ENCODE measurements around the gene KCNMA1.

KCNMA1 gene

GRCh38 chr10:77049896-77050295 is 587.7 kb downstream of the KCNMA1 start:
- no peak overlapping the region for H2AFZ ChIP-seq (ENCODE audit: low read depth, low read length, severe bottlenecking)
- H4K20me1 ChIP-seq (ENCODE audit: low read depth, low read length), result no peaks in the 10 kb centered on the region
- H3K9ac ChIP-seq (ENCODE audit: low read length), result no peak overlapping the region
- H3K27me3 ChIP-seq (ENCODE audit: low read length), result no peaks in the 10 kb centered on the region
- H3K9me2 ChIP-seq (replicated peaks; ENCODE audit: insufficient read depth, low read length), result no peaks in the 10 kb centered on the region
- no peaks in the 10 kb centered on the region for H3F3A ChIP-seq (ENCODE audit: insufficient read depth)
- TF ChIP-seq CTCF (IDR thresholded peaks at IDR 0.05; ENCODE audit: insufficient read depth, low read length, poor library complexity, severe bottlenecking), result no peak
- no peak for TF ChIP-seq EZH2phosphoT487 (conservative IDR thresholded peaks at IDR 0.05; ENCODE audit: low read length)
- H3K36me3 ChIP-seq (ENCODE audit: low read length), result no peaks in the 10 kb centered on the region
- H3K4me2 ChIP-seq (ENCODE audit: low read depth, low read length, poor library complexity, severe bottlenecking), result no peak overlapping the region
- no peak overlapping the region for H3K4me3 ChIP-seq (ENCODE audit: insufficient read depth, low read length, poor library complexity, severe bottlenecking)
- H3K27ac ChIP-seq (ENCODE audit: low read depth, low read length), result no peak overlapping the region
- H3K79me2 ChIP-seq (ENCODE audit: insufficient read depth, low read length), result no peaks in the 10 kb centered on the region
- no peaks in the 10 kb centered on the region for H3K9me3 ChIP-seq (ENCODE audit: insufficient read depth, low read length)

GRCh38 chr10:77049146-77049545 is 588.5 kb downstream of the KCNMA1 start:
- Histone ChIP-seq H2AFZ (ENCODE audit: low read depth, low read length, severe bottlenecking) (no peak overlapping the region), H3K9ac (ENCODE audit: low read length) (no peak overlapping the region), H3K4me2 (ENCODE audit: low read depth, low read length, poor library complexity, severe bottlenecking) (no peak overlapping the region), H4K20me1 (ENCODE audit: low read depth, low read length) (no peaks in the 10 kb centered on the region), H3K36me3 (ENCODE audit: low read length) (no peaks in the 10 kb centered on the region), H3K9me3 (ENCODE audit: insufficient read depth, low read length) (no peaks in the 10 kb centered on the region), H3K27me3 (ENCODE audit: low read length) (no peaks in the 10 kb centered on the region), H3K79me2 (ENCODE audit: insufficient read depth, low read length) (no peaks in the 10 kb centered on the region), H3K4me3 (ENCODE audit: insufficient read depth, low read length, poor library complexity, severe bottlenecking) (no peak overlapping the region), H3K27ac (ENCODE audit: low read depth, low read length) (no peak overlapping the region), H3K9me2 (replicated peaks; ENCODE audit: insufficient read depth, low read length) (no peaks in the 10 kb centered on the region), H3F3A (ENCODE audit: insufficient read depth) (no peaks in the 10 kb centered on the region)
- no peak for TF ChIP-seq EZH2phosphoT487 (conservative IDR thresholded peaks at IDR 0.05; ENCODE audit: low read length)
- no peak for TF ChIP-seq CTCF (IDR thresholded peaks at IDR 0.05; ENCODE audit: insufficient read depth, low read length, poor library complexity, severe bottlenecking)

GRCh38 chr10:77045085-77045484 is 592.5 kb downstream of the KCNMA1 start:
- Histone ChIP-seq H3K9me3 (ENCODE audit: insufficient read depth, low read length) (no peaks in the 10 kb centered on the region), H3K9me2 (replicated peaks; ENCODE audit: insufficient read depth, low read length) (no peaks in the 10 kb centered on the region), H3K36me3 (ENCODE audit: low read length) (no peaks in the 10 kb centered on the region), H2AFZ (ENCODE audit: low read depth, low read length, severe bottlenecking) (no peak overlapping the region), H3K9ac (ENCODE audit: low read length) (no peak overlapping the region), H3K79me2 (ENCODE audit: insufficient read depth, low read length) (no peaks in the 10 kb centered on the region), H3K27ac (ENCODE audit: low read depth, low read length) (no peak overlapping the region), H3K27me3 (ENCODE audit: low read length) (no peaks in the 10 kb centered on the region), H3K4me3 (ENCODE audit: insufficient read depth, low read length, poor library complexity, severe bottlenecking) (no peak overlapping the region), H3K4me2 (ENCODE audit: low read depth, low read length, poor library complexity, severe bottlenecking) (no peak overlapping the region), H4K20me1 (ENCODE audit: low read depth, low read length) (no peaks in the 10 kb centered on the region), H3F3A (ENCODE audit: insufficient read depth) (no peaks in the 10 kb centered on the region)
- TF ChIP-seq CTCF (IDR thresholded peaks at IDR 0.05; ENCODE audit: insufficient read depth, low read length, poor library complexity, severe bottlenecking) (no peak), EZH2phosphoT487 (conservative IDR thresholded peaks at IDR 0.05; ENCODE audit: low read length) (no peak)

GRCh38 chr10:77043420-77043763 is 594.2 kb downstream of the KCNMA1 start:
- Histone ChIP-seq H3F3A (ENCODE audit: insufficient read depth) (no peaks in the 10 kb centered on the region), H3K27ac (ENCODE audit: low read depth, low read length) (no peak overlapping the region), H3K9me2 (replicated peaks; ENCODE audit: insufficient read depth, low read length) (no peaks in the 10 kb centered on the region), H3K4me2 (ENCODE audit: low read depth, low read length, poor library complexity, severe bottlenecking) (no peak overlapping the region), H4K20me1 (ENCODE audit: low read depth, low read length) (no peaks in the 10 kb centered on the region), H3K79me2 (ENCODE audit: insufficient read depth, low read length) (no peaks in the 10 kb centered on the region), H3K36me3 (ENCODE audit: low read length) (no peaks in the 10 kb centered on the region), H3K9ac (ENCODE audit: low read length) (no peak overlapping the region), H3K9me3 (ENCODE audit: insufficient read depth, low read length) (no peaks in the 10 kb centered on the region), H3K27me3 (ENCODE audit: low read length) (no peaks in the 10 kb centered on the region), H2AFZ (ENCODE audit: low read depth, low read length, severe bottlenecking) (no peak overlapping the region), H3K4me3 (ENCODE audit: insufficient read depth, low read length, poor library complexity, severe bottlenecking) (no peak overlapping the region)
- TF ChIP-seq EZH2phosphoT487 (conservative IDR thresholded peaks at IDR 0.05; ENCODE audit: low read length) (no peak), CTCF (IDR thresholded peaks at IDR 0.05; ENCODE audit: insufficient read depth, low read length, poor library complexity, severe bottlenecking) (no peak)

Measured in SU-DHL-6 (cell line).